Endothelial cell (in vitro differentiated cells): ENCODE data around the gene OGFOD2. TPM values are rescaled to one million over a fixed set of nuclear protein-coding genes. Genes with fewer than 3 reads are reported as not detected.

ENCODE experiments used
- DNase-seq: peaks from one replicate; pipeline ENCODE4 v3.0.0; 2021; ENCODE audit warnings: low spot score
- H3K27ac Mint-ChIP-seq: one replicate; pipeline ENCODE4 v1.8.0; 2021; ENCODE audit warnings: mixed read lengths, inconsistent platforms; ENCODE audit not compliant: unreplicated experiment
- H3K27me3 Mint-ChIP-seq: one replicate; pipeline ENCODE4 v1.8.0; 2021; ENCODE audit warnings: mild to moderate bottlenecking, moderate library complexity, mixed read lengths, inconsistent platforms; ENCODE audit not compliant: unreplicated experiment
- H3K36me3 Mint-ChIP-seq: one replicate; pipeline ENCODE4 v1.8.0; 2021; ENCODE audit warnings: mild to moderate bottlenecking, low read depth, mixed read lengths, inconsistent platforms; ENCODE audit not compliant: unreplicated experiment
- H3K4me1 Mint-ChIP-seq: one replicate; pipeline ENCODE4 v1.8.0; 2021; ENCODE audit warnings: mild to moderate bottlenecking, mixed read lengths, inconsistent platforms; ENCODE audit not compliant: unreplicated experiment
- H3K4me3 Mint-ChIP-seq: one replicate; pipeline ENCODE4 v1.8.0; 2021; ENCODE audit warnings: mild to moderate bottlenecking, mixed read lengths, inconsistent platforms; ENCODE audit not compliant: unreplicated experiment
- H3K9me3 Mint-ChIP-seq: one replicate; pipeline ENCODE4 v1.8.0; 2021; ENCODE audit warnings: mixed read lengths, inconsistent platforms; ENCODE audit not compliant: unreplicated experiment
- CTCF ChIP-seq: fragments of 200-600 bp; sonication (generic); IDR thresholded peaks from one replicate; pipeline ENCODE4 v1.5.0; 2021; ENCODE audit warnings: antibody characterized with exemption; ENCODE audit not compliant: unreplicated experiment
- total RNA-seq: library from RNA; stranded (reverse); fragmentation: NEBNext Ultra II Directional; extraction: Animal tissue kit (Norgen Biotek cat#: 25700); gene quantifications from one replicate; pipeline ENCODE4 v1.2.1, GENCODE V29; 2021; ENCODE audit not compliant: unreplicated experiment

The OGFOD2 gene
- total RNA-seq, 1 donor from 2014 or later = 10.4 TPM

- Mint-ChIP-seq H3K27me3 (no peaks in the 10 kb centered on the region), H3K4me1 (no peaks in the 10 kb centered on the region), H3K27ac (no peak overlapping the region), H3K4me3 (no peak overlapping the region), H3K9me3 (no peaks in the 10 kb centered on the region), H3K36me3 (peaks cover 6% of the 10 kb centered on the region)
- no peak for TF ChIP-seq CTCF
- no peak for DNase-seq
Measured at GRCh38 chr12:122996621-122997342, 21.7 kb downstream of the OGFOD2 start.

GRCh38 chr12:122997343-122998250 is 22.6 kb downstream of the OGFOD2 start:
- Mint-ChIP-seq H3K36me3 (peaks cover 6% of the 10 kb centered on the region), H3K27ac (no peak overlapping the region), H3K27me3 (no peaks in the 10 kb centered on the region), H3K4me1 (no peaks in the 10 kb centered on the region), H3K9me3 (no peaks in the 10 kb centered on the region), H3K4me3 (no peak overlapping the region)
- TF ChIP-seq CTCF = no peak
- no peak for DNase-seq

GRCh38 chr12:122998316-122998715 is 23.3 kb downstream of the OGFOD2 start:
- no peak for TF ChIP-seq CTCF
- no peaks in the 10 kb centered on the region for H3K9me3 Mint-ChIP-seq
- H3K4me3 Mint-ChIP-seq = no peak overlapping the region
- no peak overlapping the region for H3K27ac Mint-ChIP-seq
- H3K36me3 Mint-ChIP-seq = peaks cover 6% of the 10 kb centered on the region
- DNase-seq = no peak
- no peaks in the 10 kb centered on the region for H3K4me1 Mint-ChIP-seq
- no peaks in the 10 kb centered on the region for H3K27me3 Mint-ChIP-seq

- Mint-ChIP-seq H3K36me3 (peaks cover 6% of the 10 kb centered on the region), H3K4me1 (no peaks in the 10 kb centered on the region), H3K27me3 (no peaks in the 10 kb centered on the region), H3K9me3 (no peaks in the 10 kb centered on the region), H3K4me3 (no peak overlapping the region), H3K27ac (no peak overlapping the region)
- TF ChIP-seq CTCF = no peak
- no peak for DNase-seq
Measured at GRCh38 chr12:122999196-122999946, 24.3 kb downstream of the OGFOD2 start.
